ENCODE data around the gene KCNIP4.

The KCNIP4 gene

DNA sequence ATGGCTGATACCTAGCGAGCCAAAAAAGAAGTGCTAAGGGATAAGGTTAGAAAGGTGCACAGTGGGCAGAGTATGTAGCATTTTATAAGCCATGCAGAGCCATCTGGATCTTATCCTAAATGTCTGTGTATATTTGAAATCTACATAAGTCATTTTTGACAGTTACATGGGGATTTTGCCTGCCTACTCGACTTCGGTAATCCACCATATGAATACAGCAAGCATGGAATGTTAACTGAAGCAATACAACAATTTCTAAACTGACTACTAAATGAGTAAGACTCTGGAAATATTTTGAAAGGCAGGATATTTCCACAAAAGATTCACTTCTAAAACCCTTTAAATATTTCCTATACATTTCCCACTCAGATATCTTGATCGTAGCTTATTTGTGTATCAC, 122.5 kb downstream of the KCNIP4 start:
- no peak for DNase-seq (ENCODE audit: low spot score)
- in situ Hi-C loops (cut with MboI; ENCODE audit: low sequenced_read_pairs, unreplicated experiment): no loop called here
- TF ChIP-seq, protein P1, sequence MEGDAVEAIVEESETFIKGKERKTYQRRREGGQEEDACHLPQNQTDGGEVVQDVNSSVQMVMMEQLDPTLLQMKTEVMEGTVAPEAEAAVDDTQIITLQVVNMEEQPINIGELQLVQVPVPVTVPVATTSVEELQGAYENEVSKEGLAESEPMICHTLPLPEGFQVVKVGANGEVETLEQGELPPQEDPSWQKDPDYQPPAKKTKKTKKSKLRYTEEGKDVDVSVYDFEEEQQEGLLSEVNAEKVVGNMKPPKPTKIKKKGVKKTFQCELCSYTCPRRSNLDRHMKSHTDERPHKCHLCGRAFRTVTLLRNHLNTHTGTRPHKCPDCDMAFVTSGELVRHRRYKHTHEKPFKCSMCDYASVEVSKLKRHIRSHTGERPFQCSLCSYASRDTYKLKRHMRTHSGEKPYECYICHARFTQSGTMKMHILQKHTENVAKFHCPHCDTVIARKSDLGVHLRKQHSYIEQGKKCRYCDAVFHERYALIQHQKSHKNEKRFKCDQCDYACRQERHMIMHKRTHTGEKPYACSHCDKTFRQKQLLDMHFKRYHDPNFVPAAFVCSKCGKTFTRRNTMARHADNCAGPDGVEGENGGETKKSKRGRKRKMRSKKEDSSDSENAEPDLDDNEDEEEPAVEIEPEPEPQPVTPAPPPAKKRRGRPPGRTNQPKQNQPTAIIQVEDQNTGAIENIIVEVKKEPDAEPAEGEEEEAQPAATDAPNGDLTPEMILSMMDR (IDR thresholded peaks at IDR 0.05; ENCODE audit: borderline replicate concordance, control extremely low read depth, extremely low read depth, insufficient read depth, missing control alignments): no peak

DNA sequence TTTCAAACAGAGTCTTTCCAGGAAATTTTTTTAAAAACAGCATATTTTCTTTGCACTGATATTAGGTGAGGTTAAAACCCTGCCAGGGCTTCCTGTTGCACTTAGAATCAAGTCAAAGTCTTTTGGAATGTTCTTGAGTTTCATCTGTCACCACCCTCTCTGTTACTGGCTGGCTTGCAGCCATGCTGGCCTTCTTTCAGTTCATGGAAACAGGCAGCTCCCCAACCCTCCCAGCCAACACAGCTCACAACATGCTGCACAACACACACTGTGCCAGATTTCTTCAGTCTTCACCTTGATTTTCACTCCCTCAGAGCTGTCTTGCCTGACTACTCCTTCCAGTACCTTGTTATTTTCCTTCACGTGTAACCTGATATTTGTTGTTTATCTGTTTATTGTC, 129.5 kb downstream of the KCNIP4 start:
- in situ Hi-C loops (cut with MboI; ENCODE audit: low sequenced_read_pairs, unreplicated experiment): no loop called here
- TF ChIP-seq, protein P1 (IDR thresholded peaks at IDR 0.05; ENCODE audit: borderline replicate concordance, control extremely low read depth, extremely low read depth, insufficient read depth, missing control alignments): no peak
- no peak for DNase-seq (ENCODE audit: low spot score)

DNA sequence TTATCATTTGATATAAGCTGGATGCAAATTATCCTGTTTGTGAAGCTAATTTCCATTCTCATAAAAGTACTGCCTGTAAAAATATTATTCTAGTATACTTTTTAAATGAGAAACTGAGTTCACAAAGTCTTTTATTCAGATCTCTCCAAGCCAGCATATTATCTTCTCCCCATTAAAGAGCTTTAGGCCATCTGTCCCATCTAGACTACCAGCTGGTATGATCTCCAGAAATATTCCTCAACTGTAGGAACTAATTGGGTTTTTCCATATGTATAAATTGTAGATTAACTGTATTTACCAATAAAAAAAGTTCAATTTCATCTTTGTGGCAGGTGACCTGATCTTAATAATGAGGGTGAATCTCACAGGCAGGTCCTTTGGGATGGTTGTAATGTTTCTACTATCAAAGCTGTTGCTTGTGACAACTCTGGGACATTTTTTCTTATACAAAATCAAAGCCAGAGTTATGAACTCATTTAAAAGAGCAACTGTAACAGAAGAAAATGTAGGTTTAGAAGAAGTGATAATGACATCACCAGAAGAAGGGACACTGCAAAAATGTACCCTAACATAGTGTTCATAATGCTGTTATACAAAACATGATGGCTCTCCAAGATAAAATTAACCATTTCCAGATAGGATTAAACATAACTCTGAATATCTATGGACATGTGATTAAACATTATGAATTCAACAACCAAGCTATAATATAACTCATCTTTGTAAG, 132.8 kb downstream of the KCNIP4 start:
- no peak for DNase-seq (ENCODE audit: low spot score)
- TF ChIP-seq, protein P1 (IDR thresholded peaks at IDR 0.05; ENCODE audit: borderline replicate concordance, control extremely low read depth, extremely low read depth, insufficient read depth, missing control alignments): no peak
- in situ Hi-C loops (cut with MboI; ENCODE audit: low sequenced_read_pairs, unreplicated experiment): no loop called here

DNA sequence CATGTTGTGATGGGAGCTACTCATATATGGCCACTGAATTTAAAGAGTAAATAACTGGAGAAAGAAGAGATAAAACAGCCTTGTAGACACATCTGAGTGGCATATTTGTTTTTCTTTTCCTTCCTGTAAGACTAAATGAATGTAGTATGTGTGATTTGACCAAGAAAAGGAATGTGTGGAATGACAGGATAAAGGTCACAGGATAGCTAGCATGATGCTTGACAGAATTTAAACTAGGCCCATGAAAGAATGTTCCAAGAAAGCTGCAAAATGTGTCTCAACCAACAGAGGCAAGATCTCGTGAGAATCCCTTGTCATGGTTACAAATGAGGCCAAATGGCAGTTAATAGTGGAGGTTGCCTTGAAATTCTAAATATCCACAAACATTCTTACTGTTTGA, 137.0 kb downstream of the KCNIP4 start:
- TF ChIP-seq, protein P1 (IDR thresholded peaks at IDR 0.05; ENCODE audit: borderline replicate concordance, control extremely low read depth, extremely low read depth, insufficient read depth, missing control alignments): no peak
- DNase-seq (ENCODE audit: low spot score): no peak
- in situ Hi-C loops (cut with MboI; ENCODE audit: low sequenced_read_pairs, unreplicated experiment): no loop called here

DNA sequence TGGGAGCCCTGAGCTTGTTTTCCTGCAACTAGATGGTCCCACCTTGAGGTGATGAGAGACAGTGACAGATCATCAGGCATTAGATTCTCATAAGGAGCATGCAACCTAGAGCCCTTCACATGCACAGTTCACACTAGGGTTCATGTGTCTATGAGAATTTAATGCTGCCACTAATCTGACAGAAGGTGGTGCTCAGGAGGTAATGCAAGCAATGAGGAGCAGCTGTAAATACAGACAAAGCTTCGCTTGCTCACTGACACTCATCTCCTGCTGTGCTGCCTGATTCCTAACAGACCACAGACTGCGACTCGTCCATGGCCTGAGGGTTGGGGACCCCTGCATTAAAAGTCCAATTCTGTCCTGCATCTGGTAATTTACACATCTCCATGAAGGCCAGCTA, 141.6 kb downstream of the KCNIP4 start:
- in situ Hi-C loops (cut with MboI; ENCODE audit: low sequenced_read_pairs, unreplicated experiment): no loop called here
- TF ChIP-seq, protein P1 (IDR thresholded peaks at IDR 0.05; ENCODE audit: borderline replicate concordance, control extremely low read depth, extremely low read depth, insufficient read depth, missing control alignments): no peak
- DNase-seq (ENCODE audit: low spot score): no peak

DNA sequence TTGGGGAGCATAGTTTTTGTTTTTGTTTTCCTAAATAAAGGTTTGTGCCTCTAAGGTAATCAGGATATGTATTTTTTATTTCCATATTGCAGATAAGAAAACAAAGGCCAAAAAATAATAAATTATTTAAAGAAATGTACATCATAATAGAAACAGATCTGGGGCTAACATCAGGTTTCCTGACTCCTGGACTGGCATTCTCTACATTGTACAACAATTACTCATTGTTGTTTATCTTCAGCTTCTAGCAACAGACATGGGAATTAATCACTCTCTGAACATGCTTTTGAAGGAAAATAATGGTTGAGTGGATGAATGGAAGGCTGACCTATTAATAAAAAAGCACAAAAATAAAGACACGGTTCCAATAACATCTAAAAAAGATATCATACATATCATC, 146.2 kb downstream of the KCNIP4 start:
- DNase-seq (ENCODE audit: low spot score): no peak
- in situ Hi-C loops (cut with MboI; ENCODE audit: low sequenced_read_pairs, unreplicated experiment): loop anchor here (5.0 kb wide), 1 partner anchor 585 kb away; no protein-coding TSS in a partner anchor
- TF ChIP-seq, protein P1 (IDR thresholded peaks at IDR 0.05; ENCODE audit: borderline replicate concordance, control extremely low read depth, extremely low read depth, insufficient read depth, missing control alignments): no peak
